GM23338 (cell line): ENCODE data around the gene NUDT4. TPM values are rescaled to one million over a fixed set of nuclear protein-coding genes. Genes with fewer than 3 reads are reported as not detected.

Source experiments
- ATAC-seq: fragments of 200-7000 bp; cut with Tn5 transposase; 3 replicates; pipeline ENCODE4 v1.9.1; 2020
- DNase-seq: peaks from one replicate; pipeline ENCODE4 v3.0.0-alpha.2; 2015; ENCODE audit warnings: low spot score
- H2AFZ ChIP-seq: fragments of 200-600 bp; sonication (generic); 2 replicates; pipeline ENCODE4 v1.8.0; 2016; ENCODE audit warnings: antibody characterized with exemption, mild to moderate bottlenecking, moderate library complexity
- H3F3A ChIP-seq: fragments of 200-600 bp; sonication (generic); replicated peaks from 2 replicates; pipeline ENCODE4 v1.8.0; 2017; ENCODE audit warnings: antibody characterized with exemption, mixed run types, low read depth
- H3K27ac ChIP-seq: fragments of 200-600 bp; sonication (generic); 2 replicates; pipeline ENCODE4 v1.6.1; 2016; ENCODE audit warnings: low read depth
- H3K27me3 ChIP-seq: fragments of 200-600 bp; sonication (generic); 2 replicates; pipeline ENCODE4 v1.8.0; 2016; ENCODE audit warnings: mild to moderate bottlenecking, mixed run types, moderate library complexity; ENCODE audit not compliant: insufficient read depth
- H3K36me3 ChIP-seq: fragments of 200-600 bp; sonication (generic); 2 replicates; pipeline ENCODE4 v1.8.0; 2016; ENCODE audit warnings: mild to moderate bottlenecking; ENCODE audit not compliant: insufficient read depth
- H3K4me1 ChIP-seq: fragments of 200-600 bp; sonication (generic); 2 replicates; pipeline ENCODE4 v1.8.0; 2016; ENCODE audit warnings: mild to moderate bottlenecking, moderate library complexity; ENCODE audit not compliant: insufficient read depth
- H3K4me2 ChIP-seq: fragments of 200-600 bp; sonication (generic); 2 replicates; pipeline ENCODE4 v1.7.1; 2017; ENCODE audit warnings: mixed run types
- H3K4me3 ChIP-seq: fragments of 200-600 bp; sonication (generic); 2 replicates; pipeline ENCODE4 v1.6.1; 2016; ENCODE audit warnings: mixed run types
- H3K79me2 ChIP-seq: fragments of 200-600 bp; sonication (generic); replicated peaks from 2 replicates; pipeline ENCODE4 v1.8.0; 2017; ENCODE audit warnings: mild to moderate bottlenecking; ENCODE audit not compliant: insufficient read depth
- H3K9me2 ChIP-seq: fragments of 200-600 bp; sonication (generic); 2 replicates; pipeline ENCODE4 v1.8.0; 2017; ENCODE audit not compliant: insufficient read depth
- H4K20me1 ChIP-seq: fragments of 200-600 bp; sonication (generic); replicated peaks from 2 replicates; pipeline ENCODE4 v1.8.0; 2017; ENCODE audit warnings: mild to moderate bottlenecking; ENCODE audit not compliant: insufficient read depth
- H3K27ac Mint-ChIP-seq: 2 replicates; pipeline ENCODE4 v1.8.0; 2020; ENCODE audit warnings: inconsistent platforms, mild to moderate bottlenecking, moderate library complexity, mixed read lengths
- H3K27me3 Mint-ChIP-seq: 3 replicates; pipeline ENCODE4 v1.8.0; 2022; ENCODE audit warnings: low read depth, mild to moderate bottlenecking, moderate library complexity, mixed read lengths, inconsistent platforms; ENCODE audit not compliant: insufficient read depth, poor library complexity
- H3K36me3 Mint-ChIP-seq: 3 replicates; pipeline ENCODE4 v1.8.0; 2021; ENCODE audit warnings: low read depth, mild to moderate bottlenecking, inconsistent platforms, moderate library complexity, mixed read lengths
- H3K4me1 Mint-ChIP-seq: 3 replicates; pipeline ENCODE4 v1.8.0; 2020; ENCODE audit warnings: mild to moderate bottlenecking, inconsistent platforms, mixed read lengths
- H3K4me3 Mint-ChIP-seq: 3 replicates; pipeline ENCODE4 v1.8.0; 2021; ENCODE audit warnings: moderate library complexity, mild to moderate bottlenecking, inconsistent platforms, mixed read lengths
- H3K9me3 Mint-ChIP-seq: 3 replicates; pipeline ENCODE4 v1.8.0; 2020; ENCODE audit warnings: moderate library complexity, mild to moderate bottlenecking, inconsistent platforms, mixed read lengths
- CREB1 ChIP-seq: fragments of 250-450 bp; sonication (Bioruptor Pico); IDR thresholded peaks from 2 replicates; pipeline ENCODE4 v1.5.0; 2020; ENCODE audit warnings: low read depth, mild to moderate bottlenecking, moderate library complexity
- ETS1 ChIP-seq: IDR thresholded peaks from 2 replicates; pipeline ENCODE4 v1.6.1; 2016; ENCODE audit warnings: antibody characterized with exemption
- EZH2 ChIP-seq: fragments of 200-600 bp; sonication (generic); IDR thresholded peaks from one replicate; pipeline ENCODE4 v1.8.0; 2017; ENCODE audit warnings: antibody characterized with exemption, mild to moderate bottlenecking, low read depth; ENCODE audit not compliant: unreplicated experiment
- EZH2phosphoT487 ChIP-seq: fragments of 200-600 bp; sonication (generic); IDR thresholded peaks from one replicate; pipeline ENCODE4 v1.8.1; 2018; ENCODE audit warnings: antibody characterized with exemption; ENCODE audit not compliant: unreplicated experiment
- JUNB ChIP-seq: IDR thresholded peaks from one replicate; pipeline ENCODE4 v1.6.1; 2016; ENCODE audit warnings: antibody characterized with exemption; ENCODE audit not compliant: unreplicated experiment
- NANOG ChIP-seq: IDR thresholded peaks from 2 replicates; pipeline ENCODE4 v1.6.1; 2016; ENCODE audit warnings: antibody characterized with exemption, borderline replicate concordance
- POLR2AphosphoS5 ChIP-seq: IDR thresholded peaks from 2 replicates; pipeline ENCODE4 v1.6.1; 2016; ENCODE audit warnings: antibody characterized with exemption, low read depth
- STAT1 ChIP-seq: IDR thresholded peaks from one replicate; pipeline ENCODE4 v1.6.1; 2016; ENCODE audit warnings: antibody characterized with exemption; ENCODE audit not compliant: unreplicated experiment
- ZNF114 ChIP-seq: fragments of 250-450 bp; sonication (Bioruptor Pico); IDR thresholded peaks from 2 replicates; pipeline ENCODE4 v1.5.0; 2020; ENCODE audit warnings: mild to moderate bottlenecking, moderate library complexity
- ZNF331 ChIP-seq: fragments of 250-450 bp; sonication (Bioruptor Pico); IDR thresholded peaks from 2 replicates; pipeline ENCODE4 v1.5.0; 2020; ENCODE audit warnings: low read depth, mild to moderate bottlenecking, moderate library complexity
- ZNF462 ChIP-seq: fragments of 250-450 bp; sonication (Bioruptor Pico); IDR thresholded peaks from 2 replicates; pipeline ENCODE4 v1.5.0; 2020; ENCODE audit warnings: mild to moderate bottlenecking, moderate library complexity
- polyA plus RNA-seq: library from polyadenylated mRNA; unstranded; fragments of >200 nt; fragmentation: Nextera tagmentation; extraction: Ambion mirVana; gene quantifications from 2 replicates; pipeline ENCODE4 v1.2.1, GENCODE V29; 2016
- total RNA-seq: library from RNA; depleted of rRNA; stranded (reverse); fragments of >200 nt; shearing (Covaris generic); gene quantifications from 2 replicates; pipeline ENCODE4 v1.2.3, GENCODE V29; 2014
- TF ChIP-seq, protein P1 (sequence below), 2 experiments: fragments of 200-600 bp in 1 of 2; sonication (generic) in 1 of 2; conservative IDR thresholded peaks; 2 replicates each; pipeline versions ENCODE4 v1.5.1 to v1.6.1; 2016 to 2017; ENCODE audit warnings: antibody characterized with exemption in 2 of 2, low read depth in 2 of 2, mild to moderate bottlenecking in 2 of 2, moderate library complexity in 1 of 2
- TF ChIP-seq, protein P2 (sequence below): IDR thresholded peaks from one replicate; pipeline ENCODE4 v1.6.1; 2018; ENCODE audit warnings: antibody characterized with exemption; ENCODE audit not compliant: unreplicated experiment

Gene NUDT4
- total and polyA plus RNA-seq, 2 experiments from 2014 or later: 32.3 to 67.2 TPM

DNA sequence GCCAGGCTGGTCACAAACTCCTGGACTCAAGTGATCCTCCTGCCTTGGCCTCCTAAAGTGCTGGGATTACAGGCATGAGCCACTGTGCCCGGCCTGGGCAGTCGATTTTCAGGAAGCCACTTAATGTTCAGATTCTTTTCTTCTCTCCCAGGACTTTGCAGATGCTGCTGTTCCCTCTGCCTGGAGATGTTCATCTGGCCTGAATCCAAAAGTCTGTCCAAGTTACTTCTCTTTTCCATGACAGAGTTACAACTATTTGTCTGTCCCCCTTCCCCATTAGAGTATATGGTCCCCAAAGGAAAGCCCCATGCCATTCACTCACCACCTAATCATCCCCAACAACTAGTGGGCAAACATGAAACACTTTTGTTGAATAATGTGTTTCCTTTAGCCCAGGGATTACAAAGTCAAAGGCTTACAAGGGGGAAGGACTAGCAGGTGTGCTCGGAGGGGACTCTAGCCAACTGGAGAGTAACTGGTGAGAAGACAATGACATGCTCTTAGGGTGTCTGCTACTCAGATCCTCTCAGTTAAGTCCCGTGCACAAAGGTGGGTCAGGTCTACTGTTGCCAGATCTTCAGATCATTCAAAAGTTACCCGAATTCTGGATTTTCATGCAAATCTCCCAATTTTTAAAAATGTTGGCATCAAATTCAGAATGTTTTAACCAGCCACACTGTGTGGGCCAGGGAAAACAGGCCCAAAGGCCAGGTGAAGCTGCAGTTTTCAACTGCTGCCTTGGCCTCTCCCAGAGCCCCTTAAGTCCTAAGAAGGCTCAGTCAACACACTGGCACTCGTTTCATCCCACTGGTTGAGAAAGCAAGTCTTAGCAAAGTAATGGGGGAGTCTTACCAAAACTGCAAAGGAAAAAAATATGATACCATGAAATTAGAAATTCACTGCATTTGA is 29.6 kb downstream of the NUDT4 start:
- Histone ChIP-seq H3K79me2 (peaks cover 21% of the 10 kb centered on the region), H3K4me3 (no peak overlapping the region), H3K9me2 (no peaks in the 10 kb centered on the region), H3K4me1 (no peaks in the 10 kb centered on the region; the same call in 1 of the 2 replicates), H3K27me3 (no peaks in the 10 kb centered on the region), H3K27ac (peak overlapping the region; percentile 58; the same call in 1 of the 2 replicates), H4K20me1 (peaks cover 15% of the 10 kb centered on the region), H3F3A (peaks cover 5% of the 10 kb centered on the region), H3K4me2 (no peak overlapping the region), H2AFZ (no peak overlapping the region), H3K36me3 (peaks cover 11% of the 10 kb centered on the region; the same call in 1 of the 2 replicates)
- DNase-seq: peak; percentile 27
- Mint-ChIP-seq H3K36me3 (peaks cover 33% of the 10 kb centered on the region; the same call in 2 of the 3 replicates), H3K9me3 (no peaks in the 10 kb centered on the region), H3K4me1 (peaks cover 5% of the 10 kb centered on the region; the same call in 2 of the 3 replicates), H3K27ac (peak overlapping the region; percentile 17; the same call in 1 of the 2 replicates), H3K4me3 (no peak overlapping the region), H3K27me3 (peaks cover 5% of the 10 kb centered on the region)
- ATAC-seq: peak; percentile 65
- TF ChIP-seq CREB1 (CRISPR knock-in tag): no peak
- TF ChIP-seq EZH2: no peak
- TF ChIP-seq NANOG: no peak
- TF ChIP-seq ZNF114 (CRISPR knock-in tag): no peak
- no peak for TF ChIP-seq STAT1
- no peak for TF ChIP-seq JUNB
- no peak for TF ChIP-seq ZNF331 (CRISPR knock-in tag)
- TF ChIP-seq, protein P1, sequence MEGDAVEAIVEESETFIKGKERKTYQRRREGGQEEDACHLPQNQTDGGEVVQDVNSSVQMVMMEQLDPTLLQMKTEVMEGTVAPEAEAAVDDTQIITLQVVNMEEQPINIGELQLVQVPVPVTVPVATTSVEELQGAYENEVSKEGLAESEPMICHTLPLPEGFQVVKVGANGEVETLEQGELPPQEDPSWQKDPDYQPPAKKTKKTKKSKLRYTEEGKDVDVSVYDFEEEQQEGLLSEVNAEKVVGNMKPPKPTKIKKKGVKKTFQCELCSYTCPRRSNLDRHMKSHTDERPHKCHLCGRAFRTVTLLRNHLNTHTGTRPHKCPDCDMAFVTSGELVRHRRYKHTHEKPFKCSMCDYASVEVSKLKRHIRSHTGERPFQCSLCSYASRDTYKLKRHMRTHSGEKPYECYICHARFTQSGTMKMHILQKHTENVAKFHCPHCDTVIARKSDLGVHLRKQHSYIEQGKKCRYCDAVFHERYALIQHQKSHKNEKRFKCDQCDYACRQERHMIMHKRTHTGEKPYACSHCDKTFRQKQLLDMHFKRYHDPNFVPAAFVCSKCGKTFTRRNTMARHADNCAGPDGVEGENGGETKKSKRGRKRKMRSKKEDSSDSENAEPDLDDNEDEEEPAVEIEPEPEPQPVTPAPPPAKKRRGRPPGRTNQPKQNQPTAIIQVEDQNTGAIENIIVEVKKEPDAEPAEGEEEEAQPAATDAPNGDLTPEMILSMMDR (conservative IDR thresholded peaks at IDR 0.05; ENCODE audit: low read depth in 2 of 2): no peak
- no peak for TF ChIP-seq POLR2AphosphoS5
- TF ChIP-seq, protein P2, sequence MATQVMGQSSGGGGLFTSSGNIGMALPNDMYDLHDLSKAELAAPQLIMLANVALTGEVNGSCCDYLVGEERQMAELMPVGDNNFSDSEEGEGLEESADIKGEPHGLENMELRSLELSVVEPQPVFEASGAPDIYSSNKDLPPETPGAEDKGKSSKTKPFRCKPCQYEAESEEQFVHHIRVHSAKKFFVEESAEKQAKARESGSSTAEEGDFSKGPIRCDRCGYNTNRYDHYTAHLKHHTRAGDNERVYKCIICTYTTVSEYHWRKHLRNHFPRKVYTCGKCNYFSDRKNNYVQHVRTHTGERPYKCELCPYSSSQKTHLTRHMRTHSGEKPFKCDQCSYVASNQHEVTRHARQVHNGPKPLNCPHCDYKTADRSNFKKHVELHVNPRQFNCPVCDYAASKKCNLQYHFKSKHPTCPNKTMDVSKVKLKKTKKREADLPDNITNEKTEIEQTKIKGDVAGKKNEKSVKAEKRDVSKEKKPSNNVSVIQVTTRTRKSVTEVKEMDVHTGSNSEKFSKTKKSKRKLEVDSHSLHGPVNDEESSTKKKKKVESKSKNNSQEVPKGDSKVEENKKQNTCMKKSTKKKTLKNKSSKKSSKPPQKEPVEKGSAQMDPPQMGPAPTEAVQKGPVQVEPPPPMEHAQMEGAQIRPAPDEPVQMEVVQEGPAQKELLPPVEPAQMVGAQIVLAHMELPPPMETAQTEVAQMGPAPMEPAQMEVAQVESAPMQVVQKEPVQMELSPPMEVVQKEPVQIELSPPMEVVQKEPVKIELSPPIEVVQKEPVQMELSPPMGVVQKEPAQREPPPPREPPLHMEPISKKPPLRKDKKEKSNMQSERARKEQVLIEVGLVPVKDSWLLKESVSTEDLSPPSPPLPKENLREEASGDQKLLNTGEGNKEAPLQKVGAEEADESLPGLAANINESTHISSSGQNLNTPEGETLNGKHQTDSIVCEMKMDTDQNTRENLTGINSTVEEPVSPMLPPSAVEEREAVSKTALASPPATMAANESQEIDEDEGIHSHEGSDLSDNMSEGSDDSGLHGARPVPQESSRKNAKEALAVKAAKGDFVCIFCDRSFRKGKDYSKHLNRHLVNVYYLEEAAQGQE: no peak
- TF ChIP-seq ETS1: no peak
- TF ChIP-seq ZNF462: no peak
- no peak for TF ChIP-seq EZH2phosphoT487
